Hepatocyte (in vitro differentiated cells): Measurements from ENCODE around the gene FGF2.

Source experiments
- EZH2 ChIP-seq: fragments of 200-600 bp; sonication (generic); IDR thresholded peaks from 2 replicates; pipeline ENCODE4 v1.6.1; 2016; ENCODE audit warnings: antibody characterized with exemption, mild to moderate bottlenecking, borderline replicate concordance
- EZH2phosphoT487 ChIP-seq: fragments of 200-600 bp; sonication (generic); IDR thresholded peaks from one replicate; pipeline ENCODE4 v1.6.1; 2018; ENCODE audit warnings: antibody characterized with exemption, mild to moderate bottlenecking, low read depth, moderate library complexity; ENCODE audit not compliant: unreplicated experiment, severe bottlenecking
- TF ChIP-seq, protein P1 (sequence below): fragments of 200-600 bp; sonication (generic); IDR thresholded peaks from 2 replicates; pipeline ENCODE4 v1.5.1; 2016; ENCODE audit warnings: antibody characterized with exemption, mild to moderate bottlenecking; ENCODE audit not compliant: poor library complexity

DNA sequence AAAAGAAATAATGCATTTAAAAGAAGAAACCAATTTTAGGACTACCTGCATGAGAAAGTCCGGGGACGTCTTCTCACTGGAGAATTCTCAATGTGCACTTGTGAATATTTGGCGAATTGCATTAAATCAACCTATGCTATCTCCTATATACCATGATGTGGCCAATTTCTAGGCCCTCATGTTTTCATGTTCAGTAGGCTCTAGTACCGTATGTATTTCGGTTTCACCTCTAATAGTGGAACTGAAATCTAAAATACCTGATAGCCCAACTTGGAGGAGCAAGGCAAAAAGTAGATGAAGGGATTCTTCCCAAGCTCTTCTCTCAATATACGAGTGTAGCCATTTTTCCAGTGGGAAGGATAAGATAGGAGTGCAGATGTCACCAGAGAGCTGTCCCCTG, 11.4 kb upstream of the FGF2 start:
- TF ChIP-seq, protein P1, sequence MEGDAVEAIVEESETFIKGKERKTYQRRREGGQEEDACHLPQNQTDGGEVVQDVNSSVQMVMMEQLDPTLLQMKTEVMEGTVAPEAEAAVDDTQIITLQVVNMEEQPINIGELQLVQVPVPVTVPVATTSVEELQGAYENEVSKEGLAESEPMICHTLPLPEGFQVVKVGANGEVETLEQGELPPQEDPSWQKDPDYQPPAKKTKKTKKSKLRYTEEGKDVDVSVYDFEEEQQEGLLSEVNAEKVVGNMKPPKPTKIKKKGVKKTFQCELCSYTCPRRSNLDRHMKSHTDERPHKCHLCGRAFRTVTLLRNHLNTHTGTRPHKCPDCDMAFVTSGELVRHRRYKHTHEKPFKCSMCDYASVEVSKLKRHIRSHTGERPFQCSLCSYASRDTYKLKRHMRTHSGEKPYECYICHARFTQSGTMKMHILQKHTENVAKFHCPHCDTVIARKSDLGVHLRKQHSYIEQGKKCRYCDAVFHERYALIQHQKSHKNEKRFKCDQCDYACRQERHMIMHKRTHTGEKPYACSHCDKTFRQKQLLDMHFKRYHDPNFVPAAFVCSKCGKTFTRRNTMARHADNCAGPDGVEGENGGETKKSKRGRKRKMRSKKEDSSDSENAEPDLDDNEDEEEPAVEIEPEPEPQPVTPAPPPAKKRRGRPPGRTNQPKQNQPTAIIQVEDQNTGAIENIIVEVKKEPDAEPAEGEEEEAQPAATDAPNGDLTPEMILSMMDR, result no peak
- TF ChIP-seq EZH2phosphoT487, result no peak
- no peak for TF ChIP-seq EZH2
